ENCODE data around the gene PRPS1L1.

Gene PRPS1L1

DNA sequence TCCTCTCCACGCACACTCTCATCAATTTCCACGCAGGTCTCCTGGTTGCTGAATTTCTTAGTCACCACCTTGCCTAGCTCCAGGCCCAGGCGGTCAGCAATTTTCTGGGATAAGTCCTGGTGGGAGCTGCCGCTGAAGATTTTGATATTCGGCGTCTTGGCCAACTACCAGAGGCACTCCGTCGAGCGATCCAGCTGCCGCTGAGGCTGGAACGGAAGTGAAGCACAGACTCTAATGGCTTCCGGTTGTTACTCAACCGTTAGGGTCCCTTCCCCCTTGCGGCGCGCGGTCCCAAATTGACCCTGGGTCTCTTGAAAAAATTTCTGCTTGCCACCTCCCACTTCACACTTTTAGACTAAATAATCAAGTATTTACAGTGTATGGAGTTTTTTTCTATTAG, at the start of gene PRPS1L1:
Gene PRPS1L1 (minus strand): TSS at position 219 of the 400 bp plus-strand sequence.
- no peak for DNase-seq (ENCODE audit: low read depth in 2 of 2)

DNA sequence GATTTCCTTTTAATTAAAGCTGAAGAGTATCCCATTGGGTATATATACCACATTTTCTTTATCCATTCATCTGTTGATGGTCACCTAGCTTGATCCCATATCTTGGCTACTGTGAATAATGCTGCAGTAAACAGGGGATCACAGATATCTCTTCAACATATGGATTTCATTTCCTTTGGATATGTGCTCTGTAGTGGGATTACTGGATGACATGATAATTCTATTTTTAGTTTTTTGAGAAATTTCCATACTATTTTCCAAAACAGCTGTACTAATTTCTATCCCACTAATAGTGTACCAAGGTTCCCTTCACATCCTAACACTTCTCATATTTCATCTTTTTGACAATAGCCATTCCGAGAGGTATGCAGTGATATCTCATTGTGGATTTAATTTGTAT, 48.8 kb upstream of the PRPS1L1 start:
- no peak for DNase-seq (ENCODE audit: low read depth in 2 of 2)

DNA sequence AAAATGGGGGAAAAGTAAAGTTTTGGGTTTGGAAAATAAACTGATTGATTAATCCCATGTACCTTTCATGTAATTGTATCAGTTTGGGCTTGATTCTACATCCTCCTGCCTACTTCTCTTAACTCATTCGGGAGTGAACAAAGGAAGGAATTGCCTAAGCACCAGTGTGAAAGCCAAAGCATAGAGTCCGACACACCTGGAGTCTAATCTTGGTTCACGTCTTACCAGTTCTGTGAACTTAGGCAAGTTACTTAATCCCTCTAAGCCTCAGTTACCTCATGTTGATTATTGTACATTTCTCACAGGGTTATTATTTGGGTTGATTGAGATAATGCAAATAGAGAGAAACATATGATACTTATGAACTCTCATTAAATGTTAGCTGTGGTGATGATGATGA, 41.1 kb upstream of the PRPS1L1 start:
- DNase-seq (ENCODE audit: low read depth in 2 of 2): no peak

DNA sequence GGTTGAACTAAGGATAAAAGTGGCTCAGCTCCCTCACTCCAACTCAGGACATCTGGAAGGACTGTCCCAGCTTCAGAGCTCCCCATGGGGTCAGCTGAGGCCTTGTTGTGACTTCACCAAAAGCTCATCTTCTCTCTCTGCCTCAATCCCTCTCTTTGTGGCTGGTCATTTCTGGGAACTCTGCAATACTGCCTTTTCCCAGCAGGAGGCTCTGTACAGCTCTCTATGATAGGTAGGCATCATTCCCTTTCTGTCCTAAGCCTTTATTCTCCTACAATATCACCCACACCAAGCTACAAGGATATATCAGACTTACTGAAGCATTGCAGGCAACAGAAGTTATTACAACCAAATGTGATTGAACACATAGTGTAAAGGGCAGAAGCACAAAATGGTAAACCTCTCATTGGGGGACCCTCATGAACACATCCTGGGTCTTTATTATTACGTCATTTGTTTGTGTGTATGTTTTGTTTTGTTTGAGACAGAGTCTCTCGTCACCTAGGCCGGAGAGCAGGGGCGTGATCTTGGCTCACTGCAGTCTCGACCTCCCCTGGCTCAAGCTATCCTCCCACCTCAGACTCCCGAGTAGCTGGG, 36.7 kb upstream of the PRPS1L1 start:
- DNase-seq (ENCODE audit: low read depth in 2 of 2): no peak

DNA sequence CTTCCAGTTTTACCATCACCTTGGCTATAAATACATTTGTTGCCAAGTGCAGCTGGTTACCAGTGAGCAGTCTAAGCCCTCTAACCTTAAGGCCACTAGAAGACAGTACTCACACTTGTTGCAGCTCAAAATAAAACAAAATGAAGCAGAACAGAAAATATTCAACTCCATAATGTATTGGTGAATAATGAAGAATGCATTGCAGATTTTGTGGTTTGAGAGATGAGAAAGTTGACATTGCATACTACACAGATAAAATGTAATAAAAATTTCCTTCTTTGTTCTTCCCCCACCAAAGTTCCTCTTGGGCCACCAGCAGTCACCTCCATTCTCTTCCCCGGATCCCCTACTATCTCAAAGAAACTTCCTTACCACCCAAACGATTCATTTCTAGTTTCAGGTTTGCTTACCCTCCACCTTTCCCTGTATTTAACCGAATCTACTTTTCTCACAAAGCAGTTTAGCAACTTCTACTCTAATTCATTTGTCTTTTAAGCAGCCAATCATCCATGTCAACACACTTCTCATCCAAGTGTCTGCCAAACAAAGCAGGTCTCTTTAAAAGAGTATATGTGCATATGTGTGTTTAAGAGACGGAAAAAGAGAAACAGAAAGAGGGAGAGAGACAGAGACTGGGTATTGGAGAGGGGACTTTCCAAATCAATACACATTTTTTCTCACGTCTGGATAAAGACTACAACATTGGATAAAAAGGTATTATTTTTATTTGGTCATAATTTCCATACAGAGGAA, 35.7 kb upstream of the PRPS1L1 start:
- DNase-seq (ENCODE audit: low read depth in 2 of 2): no peak

DNA sequence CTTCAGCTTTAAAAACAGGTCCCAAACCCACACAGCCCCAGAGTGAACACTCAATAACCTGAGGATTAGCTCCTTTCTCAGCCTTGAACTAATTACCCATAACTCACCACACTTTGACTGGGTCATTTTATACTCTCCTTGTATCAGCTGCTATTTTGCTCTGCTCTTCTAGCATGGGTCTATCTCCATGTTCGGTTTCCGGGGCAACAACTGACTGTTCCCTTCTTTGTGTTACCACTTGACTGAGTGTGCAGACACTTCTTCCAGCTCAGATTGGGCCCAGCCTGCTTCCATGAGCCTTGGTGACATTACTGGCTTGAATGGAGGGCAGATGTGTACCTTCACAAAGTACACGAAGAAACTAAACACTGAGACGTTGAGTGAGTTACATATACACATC, 31.5 kb upstream of the PRPS1L1 start:
- no peak for DNase-seq (ENCODE audit: low read depth in 2 of 2)

DNA sequence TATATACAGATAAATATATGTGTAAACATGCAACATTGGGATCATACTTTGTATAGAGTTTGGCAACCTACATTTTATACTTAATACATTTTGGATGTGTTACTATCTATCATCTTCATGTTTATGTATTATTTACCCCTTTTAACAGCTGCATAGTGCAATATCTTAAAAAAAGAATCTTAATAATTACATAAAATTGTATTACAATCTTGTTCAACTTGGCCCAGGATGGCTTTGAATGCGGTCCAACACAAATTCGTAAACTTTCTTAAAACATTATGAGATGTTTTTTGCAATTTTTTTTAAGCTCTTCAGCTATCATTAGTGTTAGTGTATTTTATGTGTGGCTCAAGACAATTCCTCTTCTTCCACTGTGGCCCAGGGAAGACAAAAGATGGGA, 26.3 kb upstream of the PRPS1L1 start:
- no peak for DNase-seq (ENCODE audit: low read depth in 2 of 2)

DNA sequence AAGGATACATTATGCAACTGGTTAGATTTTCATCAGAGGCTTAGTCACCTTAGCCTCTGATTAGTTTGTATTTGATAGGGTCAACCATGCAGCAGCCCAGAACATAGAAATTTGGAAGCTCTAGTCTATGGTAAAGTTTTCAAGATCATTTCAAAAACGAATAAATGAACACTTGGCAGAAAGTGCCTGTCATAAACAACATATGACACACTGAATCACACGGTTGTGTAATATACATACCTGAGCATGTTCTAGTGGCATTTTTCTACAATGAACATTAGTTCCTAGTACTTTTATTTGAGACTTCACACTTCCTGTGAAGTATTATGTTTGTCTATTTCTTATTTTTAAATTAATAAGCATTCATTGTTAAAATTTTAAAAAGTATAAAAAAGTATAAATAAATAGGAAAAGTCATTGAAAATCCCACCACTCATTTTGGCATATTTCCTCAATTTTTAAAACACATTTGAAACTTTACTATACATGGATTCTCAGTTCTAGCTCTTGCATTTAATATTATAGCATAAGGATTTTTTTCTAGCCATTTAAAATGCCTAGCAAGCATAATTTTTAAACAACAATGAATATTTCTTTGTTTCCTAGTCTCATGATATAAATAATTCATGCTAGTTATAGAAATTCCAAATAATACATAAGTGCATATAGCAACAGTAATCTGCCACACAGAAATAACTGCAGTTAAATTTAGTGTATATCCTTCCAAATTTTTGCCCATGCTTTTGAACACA, 25.7 kb upstream of the PRPS1L1 start:
- no peak for DNase-seq (ENCODE audit: low read depth in 2 of 2)

DNA sequence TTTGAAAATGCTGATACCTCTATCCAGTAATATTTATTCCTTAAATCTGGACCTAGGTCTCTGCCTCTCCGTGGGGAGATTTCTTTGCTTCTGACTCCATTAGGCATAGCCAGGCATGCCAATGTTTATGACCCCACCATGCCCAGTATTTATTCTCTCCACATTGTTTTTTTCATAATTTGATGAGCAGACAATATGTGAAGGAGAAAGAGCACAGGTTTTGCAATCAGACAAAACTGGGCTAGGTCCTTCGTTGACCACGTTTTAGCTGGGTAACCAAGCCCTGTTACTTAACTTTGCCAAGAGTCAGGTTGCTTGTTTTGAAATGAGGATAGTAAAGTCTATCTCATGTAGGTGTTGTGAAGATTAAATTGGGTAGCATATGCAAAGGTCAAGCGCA, 21.6 kb upstream of the PRPS1L1 start:
- no peak for DNase-seq (ENCODE audit: low read depth in 2 of 2)

DNA sequence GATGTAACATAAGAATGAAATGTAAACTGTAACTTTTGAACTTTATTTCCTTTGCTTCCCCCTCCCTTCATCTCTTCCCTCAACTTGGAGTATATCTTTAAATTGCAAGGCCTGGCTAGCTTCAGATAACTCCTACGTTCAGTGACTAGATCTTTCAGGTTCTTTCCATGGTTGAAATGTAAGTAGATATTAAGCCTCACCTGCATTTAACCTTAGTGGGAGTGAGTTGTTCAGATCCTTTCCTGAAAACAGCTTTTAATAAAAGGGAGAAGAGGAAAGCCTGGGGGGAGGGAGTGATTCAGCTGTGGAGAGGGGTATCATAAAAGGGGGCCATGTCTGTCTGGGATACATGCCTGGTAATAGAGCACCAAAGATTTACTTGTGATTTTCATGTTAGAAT, 19.0 kb upstream of the PRPS1L1 start:
- no peak for DNase-seq (ENCODE audit: low read depth in 2 of 2)

DNA sequence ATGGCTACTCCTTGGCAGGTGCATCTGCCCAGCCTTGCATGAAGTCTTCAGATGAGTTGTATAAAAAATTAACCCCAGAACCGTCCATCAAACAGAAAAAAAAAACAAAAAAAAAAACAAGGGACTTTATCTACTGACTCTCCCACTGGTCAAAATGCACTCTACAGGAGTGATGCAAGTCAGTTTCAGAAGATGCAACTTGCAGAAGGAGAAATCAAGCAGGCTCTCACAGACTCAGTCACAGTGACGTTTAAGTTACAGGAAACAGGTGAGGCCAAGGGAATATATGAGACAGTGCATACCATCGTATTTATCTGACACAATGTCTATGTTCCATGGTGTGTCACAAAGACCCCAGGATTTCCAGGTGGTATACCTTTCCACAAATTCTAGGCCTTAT, 17.5 kb upstream of the PRPS1L1 start:
- DNase-seq (ENCODE audit: low read depth in 2 of 2): no peak

DNA sequence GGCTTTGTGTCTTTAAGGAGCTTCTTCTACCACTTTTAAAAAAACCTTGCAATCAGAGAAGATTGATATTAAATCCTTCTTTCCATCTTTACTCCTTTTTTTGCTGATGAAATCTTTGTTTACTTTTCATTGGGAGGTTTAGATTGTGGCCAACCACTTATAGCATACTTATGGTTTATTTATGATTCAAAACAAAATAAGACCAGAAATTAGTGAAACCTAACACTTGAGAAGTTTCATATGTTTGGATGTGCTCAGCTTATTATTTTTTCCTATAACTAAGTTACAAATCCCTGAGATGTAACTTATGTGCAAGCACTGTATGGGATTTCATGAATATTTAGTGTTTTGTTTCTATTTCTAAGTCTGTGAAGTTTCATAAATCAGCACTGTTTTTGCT, 13.5 kb upstream of the PRPS1L1 start:
- no peak for DNase-seq (ENCODE audit: low read depth in 2 of 2)

DNA sequence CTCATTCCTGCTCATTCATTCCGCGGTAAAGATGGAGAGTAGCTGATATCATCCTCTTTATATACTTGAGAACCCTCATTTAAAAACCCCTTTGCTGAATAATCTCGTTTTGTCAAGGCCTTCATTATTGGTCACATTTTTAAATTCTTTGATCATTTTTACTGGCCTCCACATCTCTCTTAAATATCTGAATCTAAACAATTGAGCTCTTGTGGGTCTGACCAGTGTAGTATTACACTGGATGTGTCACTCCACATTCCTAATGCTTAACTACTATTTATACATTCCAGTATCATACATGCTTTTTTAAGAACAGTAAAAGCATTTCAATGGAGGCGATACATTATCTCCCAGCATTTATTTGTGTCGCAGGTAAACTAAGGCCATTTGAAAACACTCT, 12.6 kb upstream of the PRPS1L1 start:
- DNase-seq (ENCODE audit: low read depth in 2 of 2): peak in 1 of 2 experiments; percentile 10

DNA sequence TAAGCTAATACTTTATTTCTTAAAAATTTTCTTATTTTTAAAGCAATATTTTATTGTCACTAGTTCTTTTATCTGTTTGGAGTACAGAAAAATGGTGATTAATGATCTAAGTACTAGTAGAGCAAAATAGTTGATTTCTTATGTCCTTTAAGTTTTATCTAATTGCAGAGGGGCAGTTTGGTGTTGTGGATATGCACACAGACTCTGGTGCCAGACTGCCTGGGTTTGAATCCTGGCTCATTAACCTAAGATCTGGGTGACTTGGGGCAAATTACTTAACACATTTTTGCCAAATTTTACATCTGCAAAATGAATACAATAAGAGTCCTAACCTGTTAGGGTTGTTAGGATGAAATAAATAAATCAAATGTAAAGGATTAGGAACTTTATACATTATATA, 10.7 kb upstream of the PRPS1L1 start:
- DNase-seq (ENCODE audit: low read depth in 2 of 2): no peak

DNA sequence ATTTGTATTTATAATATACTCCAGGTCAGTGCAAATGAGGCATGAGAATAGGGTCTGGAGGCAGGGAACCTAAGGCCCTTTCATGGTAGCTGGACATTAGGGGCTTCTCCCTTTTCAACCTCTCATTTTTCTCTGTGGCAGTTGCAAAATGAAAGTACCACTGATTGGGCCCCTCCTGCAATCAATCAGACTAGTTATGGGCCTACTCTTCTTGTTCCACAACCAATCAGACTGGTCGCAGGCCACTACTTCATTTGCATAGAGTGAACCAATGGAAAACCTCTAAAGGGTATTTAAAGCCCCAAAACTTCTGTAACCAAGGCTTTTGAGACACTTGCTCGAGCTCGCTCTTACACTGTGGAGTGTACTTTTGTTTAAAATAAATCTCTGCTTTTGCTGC, 10.0 kb upstream of the PRPS1L1 start:
- DNase-seq (ENCODE audit: low read depth in 2 of 2): no peak

DNA sequence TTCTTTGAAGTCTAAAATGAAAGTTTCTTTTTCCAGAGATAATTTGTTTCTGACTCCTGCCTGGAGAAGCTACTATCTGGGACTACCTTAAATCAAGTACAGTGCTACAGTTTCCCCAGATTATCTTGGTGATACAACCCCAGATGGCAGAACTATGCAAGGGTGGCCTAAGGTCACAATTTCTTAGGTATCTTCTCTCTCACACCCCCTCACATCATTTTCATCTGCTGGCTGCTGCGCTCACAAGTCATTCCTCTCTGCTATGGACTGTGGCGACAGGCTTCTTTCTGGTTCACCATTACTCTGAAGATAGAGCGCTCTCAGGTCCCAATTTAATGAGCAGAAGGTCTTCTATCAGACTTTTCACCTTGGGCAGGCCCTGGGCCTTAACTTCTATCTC, 9.1 kb upstream of the PRPS1L1 start:
- DNase-seq (ENCODE audit: low read depth in 2 of 2): no peak

DNA sequence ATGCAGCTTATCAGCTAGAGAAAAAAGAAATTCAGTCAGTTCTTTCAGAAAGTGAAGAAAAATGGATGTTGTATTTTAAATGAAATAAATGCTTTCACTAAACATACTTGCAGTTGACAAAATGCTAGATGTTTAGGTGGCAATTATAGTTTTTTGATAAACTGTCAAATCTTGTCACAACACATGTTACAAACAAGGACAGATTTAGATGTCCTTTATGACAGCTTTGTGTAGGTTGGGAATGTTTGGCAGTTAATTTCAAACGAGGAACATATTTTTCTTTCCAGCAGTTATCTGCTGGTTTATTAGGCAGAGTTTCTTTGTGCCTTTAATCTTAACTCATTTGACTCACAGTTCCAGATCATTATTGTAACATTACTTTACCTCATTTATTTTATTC, 3.1 kb upstream of the PRPS1L1 start:
- no peak for DNase-seq (ENCODE audit: low read depth in 2 of 2)

DNA sequence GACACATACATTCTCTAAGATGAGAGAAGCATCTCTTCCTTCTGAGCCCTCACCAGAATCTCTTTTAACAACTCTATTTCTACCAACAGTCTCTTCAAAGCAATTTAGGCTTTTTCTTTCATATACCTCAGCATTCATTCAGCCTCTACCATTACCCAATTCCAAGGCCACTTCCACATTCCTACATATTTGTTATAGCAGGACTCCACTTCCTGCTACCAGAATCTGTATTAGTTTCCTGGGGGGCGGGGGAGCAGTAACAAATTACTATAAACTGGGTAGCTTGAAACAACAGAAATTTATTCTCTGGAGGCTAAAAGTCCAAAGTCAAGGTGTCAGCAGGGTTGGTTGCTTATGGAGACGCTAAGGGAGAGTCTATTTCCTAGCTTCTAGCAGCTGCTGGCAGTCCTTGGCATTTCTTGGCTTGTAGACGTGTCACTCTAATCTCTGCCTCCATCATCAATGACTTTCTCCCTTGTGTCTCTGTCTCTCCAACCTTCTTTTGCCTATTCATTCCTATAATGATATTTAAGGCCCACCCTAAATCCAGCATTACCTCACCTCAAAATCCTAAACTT, 7.4 kb downstream of the PRPS1L1 start:
- DNase-seq (ENCODE audit: low read depth in 2 of 2): no peak

DNA sequence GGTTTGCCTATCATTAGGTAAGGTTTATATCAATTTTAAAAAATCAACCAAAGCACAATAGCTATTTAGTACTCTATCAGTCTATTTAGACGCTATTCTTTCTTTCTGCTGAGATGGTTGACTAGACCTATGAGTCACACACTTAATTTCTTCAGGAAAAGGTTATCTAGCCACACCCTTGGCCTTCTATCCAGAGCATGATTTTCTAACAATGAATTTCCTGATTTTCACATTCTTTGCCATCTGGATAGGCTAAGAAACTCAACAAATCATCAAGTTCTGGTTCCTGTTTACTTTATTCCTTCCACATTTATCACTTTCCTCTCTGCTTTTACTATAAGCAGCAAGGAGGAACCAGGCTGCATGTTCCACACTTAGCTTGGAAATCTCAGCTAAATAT, 8.1 kb downstream of the PRPS1L1 start:
- peak; percentile 17 to 25 for DNase-seq (ENCODE audit: low read depth in 2 of 2)

DNA sequence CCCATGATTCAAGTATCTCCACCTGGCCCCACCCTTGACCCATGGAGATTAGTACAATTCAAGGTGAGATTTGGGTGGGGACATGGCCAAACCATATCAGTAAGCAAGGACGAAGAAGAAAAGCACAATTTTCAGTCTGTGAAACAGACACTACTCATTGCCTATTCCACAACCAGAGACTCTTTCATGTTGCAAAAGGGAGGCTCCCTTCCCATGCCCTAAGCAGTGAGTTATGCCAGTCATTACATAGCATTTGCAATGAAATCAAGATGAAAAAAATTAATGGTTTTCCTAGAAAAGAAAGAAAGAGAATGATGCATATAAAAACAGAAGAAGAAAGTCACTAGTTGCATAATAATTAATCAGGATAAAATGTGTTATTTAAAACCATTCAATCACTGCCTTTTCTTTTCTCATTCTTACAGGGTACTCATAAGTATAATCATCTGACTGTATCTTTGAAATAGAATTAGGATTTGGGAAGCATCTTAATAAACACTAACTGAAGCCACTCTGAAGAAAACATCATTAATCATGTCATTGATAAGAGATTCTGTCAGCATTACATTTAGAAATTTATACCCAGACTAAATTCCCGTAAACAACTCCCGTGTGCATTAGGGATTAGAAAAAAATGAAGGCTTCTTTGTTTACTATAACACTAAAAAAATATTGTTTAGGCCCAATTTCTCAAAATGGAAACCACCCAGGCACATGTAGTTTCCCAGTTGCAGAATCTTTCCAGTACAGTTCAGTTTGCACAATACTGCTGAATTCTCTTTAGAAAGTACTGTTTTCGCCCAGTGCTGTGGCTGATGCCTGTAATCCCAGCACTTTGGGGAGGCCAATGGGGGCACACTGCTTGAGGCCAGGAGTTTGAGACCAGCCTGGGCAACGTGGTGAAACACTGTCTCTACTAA, 9.1 kb downstream of the PRPS1L1 start:
- DNase-seq (ENCODE audit: low read depth in 2 of 2): no peak

DNA sequence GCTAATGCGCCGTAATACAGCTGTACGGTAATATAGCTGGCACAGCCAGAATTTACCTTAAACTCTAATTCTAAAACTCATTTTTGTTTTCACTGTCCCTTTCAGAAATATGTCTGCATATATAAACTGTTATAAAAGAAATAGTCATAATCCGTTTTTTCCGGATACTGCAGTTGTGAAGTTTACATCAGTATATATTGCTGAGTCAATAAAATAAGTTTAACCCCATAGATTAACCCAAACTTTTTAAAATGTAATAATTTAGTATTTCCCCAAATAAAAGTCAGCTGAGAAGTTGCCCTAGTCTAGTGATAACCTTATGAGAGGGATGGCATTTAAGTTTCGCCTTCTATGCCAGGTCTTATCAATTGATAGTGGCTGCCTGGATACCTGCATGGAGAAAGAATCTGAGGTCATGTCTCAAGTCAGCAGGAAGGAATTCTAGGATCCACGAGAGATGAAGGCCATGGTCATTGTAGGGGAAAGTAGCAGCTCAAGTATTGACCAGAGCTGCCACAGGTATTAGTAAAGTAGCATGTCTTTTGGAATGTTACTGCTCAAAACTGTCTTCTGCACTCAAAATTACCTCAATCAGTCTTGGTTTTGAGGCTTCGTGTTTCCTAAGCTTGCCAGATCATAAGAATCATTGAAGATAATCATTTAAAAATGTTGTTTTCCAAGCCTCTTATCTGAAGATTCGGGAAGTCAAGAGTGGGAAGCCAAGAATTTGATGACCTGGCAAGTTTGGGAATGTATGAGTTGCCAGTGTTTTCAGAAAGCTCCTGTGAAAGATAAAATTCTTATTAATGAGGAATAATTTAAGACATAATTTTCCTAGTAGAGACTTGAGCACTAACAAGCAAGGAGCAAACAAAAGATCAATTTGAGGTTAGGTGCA, 10.8 kb downstream of the PRPS1L1 start:
- no peak for DNase-seq (ENCODE audit: low read depth in 2 of 2)
